IPS-11a (cell line): ENCODE measurements around the gene KRT8.

ENCODE experiments used
- H3K4me3 ChIP-seq: one replicate; pipeline ENCODE4 v1.5.1; 2013; ENCODE audit warnings: low read depth, low read length, control low read depth

Gene KRT8

DNA sequence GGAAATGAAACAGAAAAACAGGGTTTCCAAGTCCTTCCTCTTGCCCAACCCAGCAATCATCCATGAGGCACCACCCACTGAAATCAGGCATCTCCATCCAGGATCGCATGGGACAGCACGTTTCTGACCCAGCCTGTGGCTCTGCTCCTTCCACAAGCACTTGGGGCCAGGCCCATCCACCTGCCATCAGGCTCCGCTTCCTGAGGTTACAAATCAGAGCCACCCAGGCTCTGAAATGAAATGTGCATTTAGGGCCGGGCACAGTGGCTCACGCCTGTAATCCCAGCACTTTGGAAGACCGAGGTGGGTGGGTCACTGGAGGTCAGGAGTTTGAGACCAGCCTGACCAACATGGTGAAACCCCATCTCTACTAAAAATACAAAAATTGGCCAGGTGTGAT, 55.4 kb downstream of the KRT8 start:
- no peak overlapping the region for H3K4me3 ChIP-seq

- no peak within 1 kb of the TSS for H3K4me3 ChIP-seq
These were observed 56.1 kb downstream of the KRT8 start, which contains the start of gene KRT78 for GRCh38 chr12:52848661-52849255. Gene KRT78 (minus strand): TSS chr12:52848994. CDS start chr12:52848930, 64 bp downstream.

DNA sequence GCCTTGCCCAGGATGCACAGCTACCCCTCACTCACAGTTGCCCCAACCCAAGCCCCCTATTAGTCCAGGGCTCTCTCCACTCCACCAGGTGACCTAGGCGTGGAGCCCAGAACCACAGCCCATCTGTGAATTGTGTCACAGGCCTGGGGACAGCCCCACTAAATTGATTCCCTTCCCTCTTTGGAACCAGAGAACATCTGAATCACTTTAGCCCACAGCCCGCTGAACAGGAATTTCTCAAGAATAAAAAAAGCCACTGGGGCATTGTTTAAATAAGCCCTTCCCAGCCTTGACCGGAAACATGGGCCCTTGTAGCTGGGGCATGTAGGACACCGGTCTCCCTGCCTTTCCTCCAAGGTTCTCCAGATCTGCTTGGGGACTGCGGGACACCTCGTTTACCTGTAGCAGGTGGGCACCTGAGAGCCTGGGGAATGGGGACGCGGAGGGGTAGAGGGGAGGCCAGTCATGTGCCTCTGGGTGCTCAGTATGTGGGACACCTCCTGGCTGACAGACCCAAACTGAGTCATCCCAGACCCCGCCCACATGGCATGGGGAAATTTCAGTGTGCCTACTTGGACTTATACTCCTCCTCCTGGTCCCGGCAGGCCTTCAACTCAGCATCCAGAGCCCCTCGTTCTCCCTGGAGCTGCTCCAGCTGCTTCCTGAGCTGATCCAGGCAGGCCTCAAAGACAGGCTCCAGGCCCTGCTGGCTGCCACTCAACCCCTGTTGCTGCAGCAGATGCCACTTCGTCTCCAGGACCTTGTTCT, 57.4 kb downstream of the KRT8 start:
- H3K4me3 ChIP-seq, result no peak overlapping the region
